GM23248 (cell line): Measurements from ENCODE around the gene PTPRK.

ENCODE experiments used
- EZH2 ChIP-seq: fragments of 200-600 bp; sonication (generic); IDR thresholded peaks from 2 replicates; pipeline ENCODE4 v1.6.1; 2018; ENCODE audit warnings: antibody characterized with exemption, mild to moderate bottlenecking; ENCODE audit not compliant: insufficient read depth, poor library complexity, severe bottlenecking
- EZH2phosphoT487 ChIP-seq: fragments of 200-600 bp; sonication (generic); IDR thresholded peaks from 2 replicates; pipeline ENCODE4 v1.6.1; 2018; ENCODE audit warnings: antibody characterized with exemption, moderate library complexity, mild to moderate bottlenecking, low read depth; ENCODE audit not compliant: insufficient read depth

- TF ChIP-seq EZH2phosphoT487 (no peak), EZH2 (no peak)
Measured at GRCh38 chr6:128244751-128245405, 275.5 kb downstream of the PTPRK start.
